Measurements from ENCODE around the gene M6PR. TPM values are rescaled to one million over a fixed set of nuclear protein-coding genes. Genes with fewer than 3 reads are reported as not detected.

The M6PR gene
- total RNA-seq: 117 to 118 TPM (median 117 TPM) in 3 replicates

GRCh38 chr12:8949342-8950220, at the start of gene M6PR:
Gene M6PR, minus strand, starts transcription at chr12:8949645. Its CDS starts 3,241 bp downstream, at chr12:8946404.
- DNase-seq (ENCODE audit: low spot score in 2 of 2, unreplicated experiment in 2 of 2): peak; percentile 76 to 90
- H3K4me3 Mint-ChIP-seq: peak within 1 kb of the TSS; percentile 98
- H3K4me1 Mint-ChIP-seq: peaks cover 18% of the 10 kb centered on the region
- H3K9me3 Mint-ChIP-seq: peaks cover 15% of the 10 kb centered on the region
- H3K27ac Mint-ChIP-seq: peak within 1 kb of the TSS; percentile 98
- peaks cover 15% of the 10 kb centered on the region for H3K36me3 Mint-ChIP-seq
- no peaks in the 10 kb centered on the region for H3K27me3 Mint-ChIP-seq (ENCODE audit: low read depth)
- TF ChIP-seq, protein P1, sequence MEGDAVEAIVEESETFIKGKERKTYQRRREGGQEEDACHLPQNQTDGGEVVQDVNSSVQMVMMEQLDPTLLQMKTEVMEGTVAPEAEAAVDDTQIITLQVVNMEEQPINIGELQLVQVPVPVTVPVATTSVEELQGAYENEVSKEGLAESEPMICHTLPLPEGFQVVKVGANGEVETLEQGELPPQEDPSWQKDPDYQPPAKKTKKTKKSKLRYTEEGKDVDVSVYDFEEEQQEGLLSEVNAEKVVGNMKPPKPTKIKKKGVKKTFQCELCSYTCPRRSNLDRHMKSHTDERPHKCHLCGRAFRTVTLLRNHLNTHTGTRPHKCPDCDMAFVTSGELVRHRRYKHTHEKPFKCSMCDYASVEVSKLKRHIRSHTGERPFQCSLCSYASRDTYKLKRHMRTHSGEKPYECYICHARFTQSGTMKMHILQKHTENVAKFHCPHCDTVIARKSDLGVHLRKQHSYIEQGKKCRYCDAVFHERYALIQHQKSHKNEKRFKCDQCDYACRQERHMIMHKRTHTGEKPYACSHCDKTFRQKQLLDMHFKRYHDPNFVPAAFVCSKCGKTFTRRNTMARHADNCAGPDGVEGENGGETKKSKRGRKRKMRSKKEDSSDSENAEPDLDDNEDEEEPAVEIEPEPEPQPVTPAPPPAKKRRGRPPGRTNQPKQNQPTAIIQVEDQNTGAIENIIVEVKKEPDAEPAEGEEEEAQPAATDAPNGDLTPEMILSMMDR (IDR thresholded peaks at IDR 0.05; ENCODE audit: unreplicated experiment): no peak

GRCh38 chr12:8996682-8997405, 47.4 kb upstream of the M6PR start:
- H3K27ac Mint-ChIP-seq: peak overlapping the region; percentile 14
- no peaks in the 10 kb centered on the region for H3K36me3 Mint-ChIP-seq
- H3K27me3 Mint-ChIP-seq (ENCODE audit: low read depth): no peaks in the 10 kb centered on the region
- H3K9me3 Mint-ChIP-seq: no peaks in the 10 kb centered on the region
- H3K4me1 Mint-ChIP-seq: peaks cover 2% of the 10 kb centered on the region
- DNase-seq (ENCODE audit: low spot score in 2 of 2, unreplicated experiment in 2 of 2): no peak
- TF ChIP-seq, protein P1 (IDR thresholded peaks at IDR 0.05; ENCODE audit: unreplicated experiment): no peak
- no peak overlapping the region for H3K4me3 Mint-ChIP-seq

- no peaks in the 10 kb centered on the region for H3K36me3 Mint-ChIP-seq
- no peaks in the 10 kb centered on the region for H3K27me3 Mint-ChIP-seq (ENCODE audit: low read depth)
- DNase-seq (ENCODE audit: low spot score in 2 of 2, unreplicated experiment in 2 of 2): no peak
- no peak overlapping the region for H3K27ac Mint-ChIP-seq
- TF ChIP-seq, protein P1 (IDR thresholded peaks at IDR 0.05; ENCODE audit: unreplicated experiment): no peak
- H3K9me3 Mint-ChIP-seq: no peaks in the 10 kb centered on the region
- no peak overlapping the region for H3K4me3 Mint-ChIP-seq
- peaks cover 2% of the 10 kb centered on the region for H3K4me1 Mint-ChIP-seq
These were observed 45.8 kb upstream of the M6PR start for GRCh38 chr12:8995021-8995775.

DNA sequence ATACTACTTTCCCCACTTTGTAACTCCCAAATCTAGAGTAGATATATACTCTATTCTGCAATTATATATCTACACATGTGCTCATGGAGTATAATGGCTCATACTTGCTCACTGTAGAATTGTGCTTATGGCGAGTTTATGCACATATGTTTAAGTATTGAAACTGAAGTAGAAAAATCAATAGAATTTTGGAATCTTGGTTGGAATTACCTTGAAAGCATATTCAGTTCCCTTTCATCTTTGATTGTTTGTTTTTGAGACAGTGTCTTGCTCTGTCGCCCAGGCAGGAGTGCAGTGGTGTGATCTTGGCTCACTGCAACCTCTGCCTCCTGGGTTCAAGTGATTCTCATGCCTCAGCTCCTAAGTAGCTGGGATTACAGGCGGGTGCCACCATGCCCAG, 44.4 kb upstream of the M6PR start:
- Mint-ChIP-seq H3K4me3 (no peak overlapping the region), H3K36me3 (no peaks in the 10 kb centered on the region), H3K9me3 (no peaks in the 10 kb centered on the region), H3K4me1 (peaks cover 2% of the 10 kb centered on the region), H3K27me3 (ENCODE audit: low read depth) (no peaks in the 10 kb centered on the region), H3K27ac (no peak overlapping the region)
- TF ChIP-seq, protein P1 (IDR thresholded peaks at IDR 0.05; ENCODE audit: unreplicated experiment): no peak
- DNase-seq (ENCODE audit: low spot score in 2 of 2, unreplicated experiment in 2 of 2): no peak
